GM21825 (cell line): ENCODE measurements around the gene DNAH8.
"Not testable (repeated sequence)": the region's sequence is repeated elsewhere in the genome, so short reads cannot be mapped to it uniquely, and the experiment has no call there.

ENCODE experiments used
- ATAC-seq: cut with Tn5 transposase; IDR thresholded peaks from one replicate; pipeline ENCODE4 v1.9.1; 2021; ENCODE audit warnings: mild to moderate bottlenecking, moderate library complexity; ENCODE audit not compliant: unreplicated experiment

Gene DNAH8

GRCh38 chr6:38833320-38833719, 118.2 kb downstream of the DNAH8 start:
- no peak for ATAC-seq

GRCh38 chr6:38836585-38836984, 121.5 kb downstream of the DNAH8 start:
- ATAC-seq = no peak

- ATAC-seq = no peak
Measured at GRCh38 chr6:38837101-38837500, 122.0 kb downstream of the DNAH8 start.

- ATAC-seq = no peak
Measured at GRCh38 chr6:38843798-38844197, 128.7 kb downstream of the DNAH8 start.

GRCh38 chr6:38845931-38846330, 130.8 kb downstream of the DNAH8 start:
- no peak for ATAC-seq

GRCh38 chr6:38846361-38846760, 131.2 kb downstream of the DNAH8 start:
- ATAC-seq = no peak

GRCh38 chr6:38846844-38847243, 131.7 kb downstream of the DNAH8 start:
- ATAC-seq = no peak

- no peak for ATAC-seq
Measured at GRCh38 chr6:38847497-38847896, 132.4 kb downstream of the DNAH8 start.

GRCh38 chr6:38848760-38849159, 133.6 kb downstream of the DNAH8 start:
- no peak for ATAC-seq

GRCh38 chr6:38852215-38852614, 137.1 kb downstream of the DNAH8 start:
- no peak for ATAC-seq

- no peak for ATAC-seq
Measured at GRCh38 chr6:38853236-38853635, 138.1 kb downstream of the DNAH8 start.

GRCh38 chr6:38856492-38856891, 141.4 kb downstream of the DNAH8 start:
- no peak for ATAC-seq

- ATAC-seq = no peak
Measured at GRCh38 chr6:38857815-38858214, 142.7 kb downstream of the DNAH8 start.

- ATAC-seq = no peak
Measured at GRCh38 chr6:38860041-38860440, 144.9 kb downstream of the DNAH8 start.

- no peak for ATAC-seq
Measured at GRCh38 chr6:38861926-38862401, 146.9 kb downstream of the DNAH8 start.

GRCh38 chr6:38865521-38866174, 150.5 kb downstream of the DNAH8 start:
- ATAC-seq = no peak

- no peak for ATAC-seq
Measured at GRCh38 chr6:38867726-38868125, 152.6 kb downstream of the DNAH8 start.

GRCh38 chr6:38871741-38872568, 156.8 kb downstream of the DNAH8 start:
- no peak for ATAC-seq

GRCh38 chr6:38873001-38873400, 157.9 kb downstream of the DNAH8 start:
- ATAC-seq = no peak

- not testable (repeated sequence) for ATAC-seq
Measured at GRCh38 chr6:38873816-38874215, 158.7 kb downstream of the DNAH8 start.

GRCh38 chr6:38876475-38876874, 161.4 kb downstream of the DNAH8 start:
- ATAC-seq = no peak

GRCh38 chr6:38877721-38878120, 162.6 kb downstream of the DNAH8 start:
- no peak for ATAC-seq
